Dermis lymphatic vessel endothelial cell (primary cell): ENCODE results near the gene RAI14. TPM values are rescaled to one million over a fixed set of nuclear protein-coding genes. Genes with fewer than 3 reads are reported as not detected.

Experiments used
- total RNA-seq: library from RNA; depleted of rRNA; stranded (reverse); fragments of >200 nt; gene quantifications from 2 replicates; pipeline ENCODE4 v1.2.1, GENCODE V29; 2014

Gene RAI14
- total RNA-seq = 180 and 215 TPM in 2 replicates

DNA sequence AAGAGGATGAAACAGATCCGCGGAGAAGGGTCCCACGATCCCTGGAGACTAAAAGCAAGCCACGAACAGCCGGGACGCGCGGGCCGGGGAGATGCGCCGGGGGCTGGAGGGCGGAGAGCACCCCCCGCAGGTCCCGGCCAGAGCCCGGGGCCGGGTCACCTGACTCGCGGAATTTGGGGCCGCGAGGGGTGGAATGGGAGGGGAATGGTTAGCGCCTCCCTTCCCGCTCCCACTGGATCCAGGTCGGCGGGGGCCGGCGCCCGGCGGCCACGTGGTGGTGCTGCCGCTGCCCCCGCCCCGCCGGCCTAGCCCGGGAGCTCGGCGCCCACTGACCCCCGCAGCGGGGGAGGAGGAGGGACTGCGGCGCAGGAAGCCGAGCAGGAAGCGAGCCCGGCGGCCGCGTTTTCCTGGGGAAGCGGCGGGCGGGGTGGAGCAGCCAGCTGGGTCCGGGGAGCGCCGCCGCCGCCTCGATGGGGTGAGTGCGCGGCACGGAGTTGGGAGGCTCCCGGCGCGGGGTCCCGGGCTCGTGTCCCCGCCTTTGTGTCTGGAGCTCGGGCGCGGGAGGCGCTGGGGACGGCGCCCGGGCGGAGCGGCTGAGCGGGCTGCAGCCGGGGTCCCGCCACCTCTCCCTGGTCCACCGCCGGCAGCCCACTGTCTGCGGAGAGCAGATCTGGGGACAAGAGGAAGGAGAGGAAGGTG is at the start of gene RAI14:
RAI14 (plus strand) TSS at position 328 of the 699 bp plus-strand sequence. CDS start 30,592 bp downstream, outside the sequence.

DNA sequence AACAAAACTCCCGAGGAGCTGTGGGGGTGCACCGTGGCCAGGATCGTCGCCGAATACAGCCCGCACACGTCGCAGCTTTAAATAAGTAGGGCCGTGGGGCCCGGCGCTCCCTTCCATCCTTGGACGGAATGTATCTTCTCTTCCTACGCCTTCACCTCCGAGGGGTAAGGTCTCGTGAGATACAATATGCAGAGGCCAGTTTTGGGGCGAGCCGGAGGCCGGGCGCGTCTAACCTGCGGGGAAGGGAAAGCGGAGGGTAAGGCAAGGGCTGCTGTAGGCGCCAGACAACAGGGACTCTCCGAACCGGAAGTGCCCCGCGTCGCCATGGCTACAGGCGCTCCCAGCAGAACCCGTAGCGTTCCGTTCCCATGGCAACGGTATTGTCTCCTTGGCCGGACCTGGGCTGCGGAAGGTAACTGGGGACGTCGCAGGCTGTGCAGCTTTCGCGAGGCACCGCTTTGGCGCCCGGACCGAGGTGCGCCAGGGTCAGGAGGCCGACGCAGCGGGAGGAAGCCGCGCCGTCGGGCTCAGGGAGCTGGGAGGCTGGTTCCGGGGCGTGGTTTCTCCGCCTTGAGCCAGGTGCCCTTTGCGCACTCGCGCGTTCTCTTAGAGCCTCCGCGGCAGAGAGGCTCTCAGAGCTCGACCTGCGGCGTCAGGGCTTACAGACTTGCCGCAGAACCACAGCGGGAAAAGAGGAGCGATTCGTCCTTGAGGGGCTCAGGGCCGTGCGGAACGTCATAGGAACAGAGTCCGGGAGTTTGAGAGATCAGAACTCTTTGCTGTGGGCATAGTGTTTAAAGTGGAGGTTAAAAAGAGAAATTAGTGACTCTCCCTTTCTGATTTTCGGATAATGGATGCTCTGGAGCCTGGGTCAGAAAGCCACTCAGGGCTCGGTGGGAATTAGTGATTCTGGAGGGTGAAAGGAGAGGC is 182.9 kb downstream of the RAI14 start, which contains the start of gene TTC23L:
TTC23L (plus strand) TSS at position 380 of the 930 bp plus-strand sequence. CDS start 1,508 bp downstream, outside the sequence.

Other genes with a start within 250 kb of the RAI14 start
- gene TTC23L, start 182.8 kb downstream of the RAI14 start, total RNA-seq = 0.09 and 0.22 TPM in 2 replicates